Activated CD4-positive, alpha-beta memory T cell treated with anti-CD3 and anti-CD28 coated beads for 36 hours (primary cell): ENCODE measurements around the gene PLD3. TPM values are rescaled to one million over a fixed set of nuclear protein-coding genes. Genes with fewer than 3 reads are reported as not detected.

Experiments
- CTCF ChIA-PET: fragments of 350-600 bp; sonication (Branson Sonifier 250); formaldehyde crosslinking; loops from one replicate; lab custom pipeline; 2021; ENCODE audit warnings: antibody characterized with exemption, inconsistent platforms; lab: Charles Lee
- POLR2A ChIA-PET: fragments of 350-600 bp; sonication (Branson Sonifier 250); formaldehyde crosslinking; loops from one replicate; lab custom pipeline; 2021; ENCODE audit warnings: antibody characterized with exemption; lab: Charles Lee
- DNase-seq: peaks from one replicate; pipeline ENCODE4 v3.0.0-alpha.2; 2020
- H3K27ac Mint-ChIP-seq: one replicate; pipeline ENCODE4 v1.8.0; 2021; ENCODE audit warnings: mixed read lengths
- H3K27me3 Mint-ChIP-seq: one replicate; pipeline ENCODE4 v1.8.0; 2021; ENCODE audit warnings: mixed read lengths
- H3K36me3 Mint-ChIP-seq: one replicate; pipeline ENCODE4 v1.8.0; 2021; ENCODE audit warnings: mixed read lengths
- H3K4me1 Mint-ChIP-seq: one replicate; pipeline ENCODE4 v1.8.0; 2021; ENCODE audit warnings: low read depth, mixed read lengths
- H3K4me3 Mint-ChIP-seq: one replicate; pipeline ENCODE4 v1.8.0; 2021; ENCODE audit warnings: mild to moderate bottlenecking, mixed read lengths
- H3K9me3 Mint-ChIP-seq: one replicate; pipeline ENCODE4 v1.8.0; 2021; ENCODE audit warnings: mixed read lengths
- intact Hi-C: fragments of 100-400 bp; cut with micrococcal nuclease; formaldehyde crosslinking; loops from one replicate; pipeline ENCODE4 v1.15.1; 2023
- microRNA-seq: library from miRNA; unstranded; fragments of <30 nt; microRNA quantifications from one replicate; pipeline ENCODE4 v1.2.0, GENCODE V29; 2022; ENCODE audit warnings: borderline number of aligned reads, borderline microRNAs expressed, borderline replicate concordance
- total RNA-seq, 2 experiments: library from RNA; stranded (reverse); gene quantifications; one replicate each; pipeline ENCODE4 v1.2.3, GENCODE V29; 2021

PLD3 gene
- total RNA-seq, 2 experiments from 2014 or later: 70.9 to 73.4 TPM

DNA sequence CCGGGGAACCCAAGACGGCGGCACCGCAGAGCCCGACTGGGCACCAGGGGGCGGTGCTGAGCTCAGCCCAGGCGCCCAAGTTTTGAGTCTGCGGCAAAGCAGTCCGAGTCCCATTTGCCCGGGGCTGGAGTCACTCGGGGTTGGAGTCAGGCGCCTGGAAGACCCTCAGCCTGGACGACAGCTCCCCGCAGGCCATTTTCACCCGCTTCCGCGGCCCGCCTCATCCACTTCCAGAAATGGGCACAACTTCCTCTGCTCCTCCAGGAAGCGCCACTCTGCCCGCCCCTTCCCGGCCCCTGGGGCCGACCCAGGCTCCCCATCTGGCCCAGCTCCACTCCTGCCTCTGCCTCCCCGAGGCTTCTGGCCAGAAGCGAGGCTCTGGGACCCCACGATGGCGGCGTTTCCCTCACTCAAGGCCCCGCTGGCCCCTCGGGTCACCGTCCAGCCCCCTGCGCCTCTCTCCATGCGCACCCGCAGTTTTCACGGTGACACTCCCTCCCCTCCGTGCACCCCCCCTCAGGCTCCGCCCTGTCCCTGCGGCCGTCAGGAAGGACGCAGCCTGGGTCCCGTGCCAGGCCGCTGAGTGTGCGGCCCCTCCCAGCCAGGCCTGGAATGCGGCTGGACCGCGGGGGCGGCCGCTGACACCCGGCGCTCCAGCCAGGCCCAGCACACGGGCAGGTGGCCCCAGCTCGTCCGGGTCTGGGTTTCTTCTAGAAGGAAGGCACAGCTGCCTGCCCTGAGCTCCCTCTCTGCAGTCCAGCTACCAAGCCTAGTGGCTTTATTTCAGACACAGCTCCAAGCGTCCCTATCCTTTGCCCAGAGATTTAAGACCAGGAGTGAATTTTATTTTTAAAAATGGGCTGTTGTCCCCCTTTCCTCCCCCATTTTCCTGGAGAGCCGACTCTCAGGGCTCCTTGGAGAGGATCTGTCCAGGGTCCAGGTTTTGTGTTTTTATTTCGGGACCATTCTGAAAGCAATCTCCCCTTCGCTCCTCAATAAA lies 72.6 kb downstream of the PLD3 start:
- Mint-ChIP-seq H3K4me1 (peaks cover 21% of the 10 kb centered on the region), H3K9me3 (no peaks in the 10 kb centered on the region), H3K4me3 (peak overlapping the region; percentile 77), H3K27me3 (no peaks in the 10 kb centered on the region), H3K27ac (peak overlapping the region; percentile 93), H3K36me3 (peaks cover 11% of the 10 kb centered on the region)
- ChIA-PET CTCF (interaction anchor here (0.7 to 2.1 kb wide), 28 partner anchors 8 to 213 kb away, joined by 3 to 28 read pairs (median 5); partner anchors contain the start of genes AKT2, BLVRB, C19orf47 and PLD3), POLR2A (interaction anchor here (0.7 to 1.4 kb wide), 8 partner anchors 9 to 73 kb away, joined by 3 to 5 read pairs (median 4); partner anchors contain the start of genes BLVRB, C19orf47, PLD3 and SPTBN4)
- intact Hi-C loops: loop anchor here (1.0 kb wide), 1 partner anchor 22 kb away; no protein-coding TSS in a partner anchor
- DNase-seq: peak; percentile 84

GRCh38 chr19:40421993-40422747 lies 73.7 kb downstream of the PLD3 start:
- ChIA-PET POLR2A (no interaction called here), CTCF (interaction anchor here (0.5 to 2.0 kb wide), 5 partner anchors 19 to 201 kb away, joined by 3 to 28 read pairs (median 4); partner anchors contain the start of gene BLVRB)
- Mint-ChIP-seq H3K4me3 (peak overlapping the region; percentile 77), H3K9me3 (no peaks in the 10 kb centered on the region), H3K27ac (peak overlapping the region; percentile 93), H3K36me3 (peaks cover 11% of the 10 kb centered on the region), H3K4me1 (peaks cover 20% of the 10 kb centered on the region), H3K27me3 (no peaks in the 10 kb centered on the region)
- intact Hi-C loops: loop anchor here (1.0 kb wide), 1 partner anchor 21 kb away; no protein-coding TSS in a partner anchor
- DNase-seq: no peak

- Mint-ChIP-seq H3K4me1 (peaks cover 19% of the 10 kb centered on the region), H3K9me3 (no peaks in the 10 kb centered on the region), H3K4me3 (peak overlapping the region; percentile 77), H3K27me3 (no peaks in the 10 kb centered on the region), H3K27ac (peak overlapping the region; percentile 93), H3K36me3 (peaks cover 11% of the 10 kb centered on the region)
- ChIA-PET CTCF (interaction anchor here (0.7 to 1.6 kb wide), 4 partner anchors 21 to 452 kb away, joined by 3 to 6 read pairs (median 3); partner anchors contain the start of genes BLVRB, PSMC4 and SERTAD3), POLR2A (interaction anchor here (2.1 kb wide), 1 partner anchor 20 kb away, joined by 10 read pairs; the partner anchor contains the start of gene SERTAD3)
- intact Hi-C loops: no loop called here
- no peak for DNase-seq
Measured at GRCh38 chr19:40422748-40423566, 74.5 kb downstream of the PLD3 start.

DNA sequence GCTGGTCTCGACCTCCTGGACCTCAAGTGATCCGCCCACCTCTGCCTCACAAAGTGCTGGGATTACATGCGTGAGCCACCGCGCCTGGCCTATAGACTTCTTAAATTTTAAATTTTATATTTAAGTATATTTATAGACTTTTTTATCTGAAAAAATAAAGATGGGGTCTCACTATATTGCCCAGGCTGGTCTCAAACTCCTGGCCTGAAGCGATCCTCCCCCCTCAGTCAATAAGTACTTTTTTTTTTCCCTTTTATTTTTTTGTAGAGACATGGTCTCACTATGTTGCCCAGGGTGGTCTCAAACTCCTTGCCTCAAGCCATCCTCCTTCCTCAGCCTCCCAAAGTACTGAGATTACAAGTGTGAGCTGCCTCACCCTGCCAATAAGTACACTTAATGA lies 75.4 kb downstream of the PLD3 start:
- Mint-ChIP-seq H3K27me3 (no peaks in the 10 kb centered on the region), H3K36me3 (peaks cover 11% of the 10 kb centered on the region), H3K4me1 (peaks cover 19% of the 10 kb centered on the region), H3K4me3 (peak overlapping the region; percentile 48), H3K27ac (peak overlapping the region; percentile 78), H3K9me3 (no peaks in the 10 kb centered on the region)
- ChIA-PET CTCF (interaction anchor here (0.7 to 1.3 kb wide), 4 partner anchors 19 to 453 kb away, joined by 3 to 6 read pairs (median 4); partner anchors contain the start of genes PSMC4 and SERTAD3), POLR2A (interaction anchor here (2.1 kb wide), 1 partner anchor 19 kb away, joined by 10 read pairs; the partner anchor contains the start of gene SERTAD3)
- intact Hi-C loops: no loop called here
- DNase-seq: no peak

DNA sequence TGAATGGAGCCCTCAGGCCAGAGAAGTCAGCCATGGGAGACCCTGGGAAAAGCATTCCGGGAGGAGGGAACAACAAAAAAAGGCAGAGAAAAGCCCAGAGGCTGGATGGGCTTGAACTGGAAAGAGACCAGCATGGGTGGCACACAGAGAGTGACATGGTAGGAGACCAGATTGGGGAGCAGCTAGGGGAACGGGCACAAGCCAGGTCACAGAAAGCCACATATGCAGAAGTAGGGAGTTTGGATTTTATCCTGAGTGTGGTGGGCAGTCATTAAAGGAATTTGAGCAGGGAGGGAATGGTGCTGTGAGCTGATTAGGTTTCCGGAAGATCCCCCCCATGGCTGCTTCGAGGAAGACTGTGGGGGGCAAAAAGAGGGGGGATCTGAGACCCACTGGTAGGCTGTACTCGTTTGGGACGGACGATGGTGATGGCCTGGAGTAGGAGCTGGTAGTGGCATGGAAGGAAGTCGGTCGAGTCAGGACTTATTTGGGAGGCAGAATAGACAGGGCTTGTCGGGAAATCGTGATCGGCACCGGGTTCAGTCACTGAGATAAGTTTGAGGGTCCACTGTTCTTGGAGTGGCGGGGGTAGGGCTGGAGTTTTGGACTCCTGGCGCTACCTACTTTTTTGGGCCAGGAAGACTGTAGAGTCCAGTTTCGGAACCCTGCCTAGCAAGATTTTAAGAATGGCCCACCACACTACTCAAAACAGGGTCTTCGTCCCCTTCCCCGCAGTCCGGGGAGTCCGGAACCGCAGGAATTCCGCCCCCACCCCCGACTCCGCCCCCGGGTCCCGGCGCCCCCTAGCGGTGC lies 76.3 kb downstream of the PLD3 start:
- H3K36me3 Mint-ChIP-seq: peaks cover 11% of the 10 kb centered on the region

DNA sequence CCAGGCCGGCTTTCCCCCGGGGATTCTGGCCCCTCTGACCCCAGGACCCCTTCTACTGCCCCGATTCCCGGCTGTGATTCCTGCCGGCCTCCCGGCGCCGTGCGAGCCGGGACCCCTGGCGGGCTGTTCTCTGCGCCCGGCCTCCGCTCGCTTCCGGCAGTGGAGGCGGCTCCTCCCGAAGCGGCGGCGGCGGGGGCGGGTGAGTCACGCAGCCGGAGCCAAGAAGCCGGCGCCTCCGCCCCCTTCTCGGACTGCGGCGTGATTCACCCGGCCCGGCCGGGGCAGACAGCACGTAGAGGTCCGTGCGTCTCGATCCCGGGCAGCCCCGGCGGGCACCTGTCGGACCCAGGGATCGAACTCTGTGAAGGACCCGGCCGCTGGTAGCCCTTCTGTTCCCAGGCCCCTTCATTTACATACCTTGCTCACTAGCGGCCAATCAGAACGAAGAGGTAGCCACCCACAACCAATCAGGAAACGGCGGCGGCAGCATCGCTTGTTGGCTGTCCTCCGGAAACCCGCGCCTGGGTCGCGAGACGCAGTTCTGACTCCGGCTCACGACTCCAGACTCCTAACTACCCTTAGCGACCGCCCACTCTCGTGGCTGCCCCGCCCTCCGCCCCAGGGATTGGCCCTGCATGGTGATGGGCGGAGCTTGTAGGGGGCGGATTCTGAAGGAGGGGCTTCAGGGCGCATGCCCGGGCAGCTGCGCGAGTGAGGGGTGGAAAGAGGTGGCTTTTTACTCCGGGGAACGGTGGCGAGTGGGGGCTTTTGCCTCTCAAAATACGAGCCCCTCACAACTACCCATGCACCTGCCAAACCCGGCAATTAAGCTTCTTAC lies 77.2 kb downstream of the PLD3 start, which contains the start of gene SERTAD1:
Gene SERTAD1 (minus strand): TSS at position 543 of the 838 bp plus-strand sequence. CDS start 2,446 bp downstream, outside the sequence.
- Mint-ChIP-seq H3K4me1 (peaks cover 17% of the 10 kb centered on the region), H3K9me3 (no peaks in the 10 kb centered on the region), H3K36me3 (peaks cover 11% of the 10 kb centered on the region), H3K27me3 (no peaks in the 10 kb centered on the region), H3K4me3 (peak within 1 kb of the TSS; percentile 81), H3K27ac (peak within 1 kb of the TSS; percentile 88)
- peak; percentile 100 for DNase-seq
- intact Hi-C loops: loop anchor here (1.0 to 5.0 kb wide), 4 partner anchors 18 to 78 kb away; partner anchors contain the start of genes BLVRB, C19orf47 and PLD3
- ChIA-PET POLR2A (interaction anchor here (0.6 to 2.3 kb wide), 5 partner anchors 9 to 77 kb away, joined by 3 to 25 read pairs (median 4); partner anchors contain the start of genes C19orf47, PLD3 and SERTAD3), CTCF (interaction anchor here (0.5 to 1.8 kb wide), 7 partner anchors 16 to 265 kb away, joined by 3 to 16 read pairs (median 3); partner anchors contain the start of gene BLVRB)

More for the DNA sequence above, 76.3 kb downstream of the PLD3 start:
- no peaks in the 10 kb centered on the region for H3K27me3 Mint-ChIP-seq
- H3K4me3 Mint-ChIP-seq: peak overlapping the region; percentile 81
- H3K9me3 Mint-ChIP-seq: no peaks in the 10 kb centered on the region
- H3K4me1 Mint-ChIP-seq: peaks cover 19% of the 10 kb centered on the region
- ChIA-PET CTCF (interaction anchor here (1.0 to 1.3 kb wide), 2 partner anchors 18 to 39 kb away, joined by 3 to 6 read pairs; no protein-coding TSS in a partner anchor), POLR2A (interaction anchor here (2.1 kb wide), 1 partner anchor 18 kb away, joined by 10 read pairs; the partner anchor contains the start of gene SERTAD3)
- DNase-seq: peak; percentile 38
- intact Hi-C loops: loop anchor here (1.0 to 5.0 kb wide), 2 partner anchors 21 to 78 kb away; partner anchors contain the start of genes C19orf47 and PLD3
- peak overlapping the region; percentile 88 for H3K27ac Mint-ChIP-seq

Small RNA genes lying within 50 kb of the gene (microRNA-seq; reads per million reads assigned to microRNA genes)
- gene MIR6796: not detected

Other genes with a start within 250 kb of the PLD3 start
- gene MAP3K10, start 157.3 kb upstream of the PLD3 start, total RNA-seq: 10 to 100 TPM; 10.9 to 11.0 TPM
- not detected for gene TTC9B, start 130.3 kb upstream of the PLD3 start, total RNA-seq
- not detected for gene CCNP, start 122.0 kb upstream of the PLD3 start, total RNA-seq
- 100 to 1,000 TPM; 126 to 127 TPM for gene AKT2, start 63.4 kb upstream of the PLD3 start, total RNA-seq
- 10 to 100 TPM; 18.3 to 20.8 TPM for gene C19orf47, start 298 bp upstream of the PLD3 start, total RNA-seq
- gene HIPK4, start 41.5 kb downstream of the PLD3 start, total RNA-seq: not detected
- gene PRX, start 64.7 kb downstream of the PLD3 start, total RNA-seq: 1 to 10 TPM; 1.2 to 1.7 TPM
- 10 to 100 TPM; 11.5 to 12.6 TPM for gene SERTAD1, start 77.3 kb downstream of the PLD3 start, total RNA-seq
- gene SERTAD3, start 95.6 kb downstream of the PLD3 start, total RNA-seq: 10 to 100 TPM; 12.1 to 13.1 TPM
- gene BLVRB, start 117.0 kb downstream of the PLD3 start, total RNA-seq: 10 to 100 TPM; 34.6 to 37.6 TPM
- gene SPTBN4, start 118.3 kb downstream of the PLD3 start, total RNA-seq: 1 to 10 TPM in 1 of 2 experiments, under 1 TPM in 1; 0.53 to 1.2 TPM
- gene SHKBP1, start 228.2 kb downstream of the PLD3 start, total RNA-seq: 100 to 1,000 TPM; 112 to 126 TPM